Measurements from ENCODE around the gene RSPO1.

The RSPO1 gene

GRCh38 chr1:37564892-37565291 is 69.8 kb downstream of the RSPO1 start:
- no peak for DNase-seq (ENCODE audit: low read depth)

GRCh38 chr1:37562984-37563383 is 71.7 kb downstream of the RSPO1 start:
- DNase-seq (ENCODE audit: low read depth) = no peak

All from stimulated activated CD4-positive, alpha-beta T cell treated with anti-CD3 and anti-CD28 coated beads, Interleukin-2, amount 100 ng/mL, for 4 hours (primary cell).